IMR-90 (cell line): ENCODE results near the gene FRMD3. TPM values are rescaled to one million over a fixed set of nuclear protein-coding genes. Genes with fewer than 3 reads are reported as not detected.

ENCODE experiments used
- ATAC-seq: fragments of 200-7000 bp; cut with Tn5 transposase; 2 replicates; pipeline ENCODE4 v1.9.1; 2020; ENCODE audit warnings: low read depth, mild to moderate bottlenecking, moderate library complexity
- BruUV-seq: library from RNA; stranded (reverse); fragments of 400-500 nt; replicated peaks from 2 replicates; lab custom pipeline; 2021; lab: Mats Ljungman, UMichigan
- CTCF ChIA-PET: fragments of 300-600 bp; formaldehyde crosslinking; extraction: SDS; loops from one replicate; lab custom pipeline; 2021; ENCODE audit warnings: antibody characterized with exemption; lab: Yijun Ruan, JAX
- POLR2A ChIA-PET: fragments of 300-600 bp; sonication (Branson Sonifier 250); formaldehyde crosslinking; loops from one replicate; lab custom pipeline; 2022; ENCODE audit warnings: antibody characterized with exemption; ENCODE audit not compliant: unreplicated experiment; lab: Charles Lee
- DNase-seq: peaks from one replicate; pipeline ENCODE4 v3.0.0; 2013
- H2AFZ ChIP-seq: replicated peaks from 2 replicates; pipeline ENCODE3; 2013; ENCODE audit warnings: low read length, mild to moderate bottlenecking; ENCODE audit not compliant: poor library complexity
- H2AK5ac ChIP-seq: 2 replicates; pipeline ENCODE4 v1.6.1; 2013; ENCODE audit warnings: low read depth, low read length, inconsistent platforms
- H2AK9ac ChIP-seq: replicated peaks from 2 replicates; pipeline ENCODE3; 2013; ENCODE audit warnings: mild to moderate bottlenecking, low read depth, low read length, moderate library complexity; ENCODE audit not compliant: poor library complexity
- H2BK120ac ChIP-seq: 2 replicates; pipeline ENCODE4 v1.6.1; 2013; ENCODE audit warnings: low read depth, low read length, inconsistent platforms
- H2BK15ac ChIP-seq: 3 replicates; pipeline ENCODE4 v1.6.1; 2013; ENCODE audit warnings: low read depth, low read length, inconsistent platforms
- H2BK20ac ChIP-seq: 2 replicates; pipeline ENCODE4 v1.6.1; 2013; ENCODE audit warnings: low read depth, mild to moderate bottlenecking, inconsistent platforms, low read length, moderate library complexity
- H2BK5ac ChIP-seq: 2 replicates; pipeline ENCODE4 v1.6.1; 2013; ENCODE audit warnings: mild to moderate bottlenecking, low read depth, low read length, inconsistent platforms; ENCODE audit not compliant: poor library complexity, severe bottlenecking
- H3K14ac ChIP-seq: replicated peaks from 2 replicates; pipeline ENCODE4 v1.6.1; 2013; ENCODE audit warnings: low read depth, low read length, inconsistent platforms
- H3K18ac ChIP-seq: 2 replicates; pipeline ENCODE4 v1.6.1; 2013; ENCODE audit warnings: low read depth, low read length, control low read depth
- H3K23ac ChIP-seq: 2 replicates; pipeline ENCODE4 v1.6.1; 2013; ENCODE audit warnings: low read depth, low read length, inconsistent platforms
- H3K27ac ChIP-seq: 2 replicates; pipeline ENCODE4 v1.5.1; 2013; ENCODE audit warnings: mild to moderate bottlenecking, control low read depth, low read length; ENCODE audit not compliant: insufficient read depth
- H3K27me3 ChIP-seq: 2 replicates; pipeline ENCODE4 v1.6.1; 2013; ENCODE audit warnings: low read length; ENCODE audit not compliant: control insufficient read depth, insufficient read depth
- H3K36me3 ChIP-seq: 2 replicates; pipeline ENCODE4 v1.6.1; 2013; ENCODE audit warnings: low read length, mixed read lengths; ENCODE audit not compliant: control insufficient read depth, insufficient read depth
- H3K4ac ChIP-seq: 2 replicates; pipeline ENCODE4 v1.6.1; 2013; ENCODE audit warnings: low read depth, low read length, inconsistent platforms
- H3K4me1 ChIP-seq: 2 replicates; pipeline ENCODE4 v1.6.1; 2013; ENCODE audit warnings: low read length, mixed read lengths; ENCODE audit not compliant: control insufficient read depth, insufficient read depth
- H3K4me2 ChIP-seq: 2 replicates; pipeline ENCODE4 v1.6.1; 2013; ENCODE audit warnings: low read depth, mild to moderate bottlenecking, control low read depth, low read length, moderate library complexity
- H3K4me3 ChIP-seq: 2 replicates; pipeline ENCODE4 v1.5.1; 2013; ENCODE audit warnings: low read depth, mild to moderate bottlenecking, control low read depth, low read length, moderate library complexity; ENCODE audit not compliant: insufficient read depth
- H3K56ac ChIP-seq: 2 replicates; pipeline ENCODE4 v1.6.1; 2013; ENCODE audit warnings: low read length, inconsistent platforms; ENCODE audit not compliant: insufficient read depth; ENCODE audit errors: extremely low read depth
- H3K79me1 ChIP-seq, 2 experiments: 2 replicates each; pipeline ENCODE4 v1.6.1; 2013; ENCODE audit warnings: low read length in 2 of 2, inconsistent platforms in 1 of 2, low read depth in 1 of 2
- H3K9ac ChIP-seq: 2 replicates; pipeline ENCODE4 v1.6.1; 2013; ENCODE audit warnings: low read depth, low read length, control low read depth
- H3K9me1 ChIP-seq: 2 replicates; pipeline ENCODE4 v1.6.1; 2013; ENCODE audit warnings: low read length, inconsistent platforms; ENCODE audit not compliant: insufficient read depth
- H3K9me3 ChIP-seq: 2 replicates; pipeline ENCODE4 v1.6.1; 2013; ENCODE audit warnings: low read length; ENCODE audit not compliant: control insufficient read depth, insufficient read depth
- H4K20me1 ChIP-seq: 2 replicates; pipeline ENCODE4 v1.6.1; 2013; ENCODE audit warnings: low read length, inconsistent platforms; ENCODE audit not compliant: insufficient read depth
- H4K5ac ChIP-seq: 2 replicates; pipeline ENCODE4 v1.6.1; 2013; ENCODE audit warnings: mild to moderate bottlenecking, low read depth, low read length, control low read depth
- H4K8ac ChIP-seq, 2 experiments: 2 replicates each; pipeline ENCODE4 v1.6.1; 2013; ENCODE audit warnings: low read depth in 2 of 2, low read length in 2 of 2, control low read depth in 1 of 2, inconsistent platforms in 1 of 2
- H4K91ac ChIP-seq: 2 replicates; pipeline ENCODE4 v1.6.1; 2013; ENCODE audit warnings: low read depth, low read length, inconsistent platforms; ENCODE audit not compliant: insufficient read depth
- BHLHE40 ChIP-seq: fragments of 150-350 bp; IDR thresholded peaks from 2 replicates; pipeline ENCODE4 v1.6.1; 2016; ENCODE audit warnings: mild to moderate bottlenecking, low read depth, low read length
- CEBPB ChIP-seq: IDR thresholded peaks from 2 replicates; pipeline ENCODE4 v1.6.1; 2012; ENCODE audit warnings: low read depth, low read length, improper control_type of control experiment
- CHD1 ChIP-seq: IDR thresholded peaks from 2 replicates; pipeline ENCODE4 v1.6.1; 2012; ENCODE audit warnings: low read depth, low read length, improper control_type of control experiment
- ELK1 ChIP-seq: fragments of 150-350 bp; IDR thresholded peaks from 2 replicates; pipeline ENCODE4 v1.6.1; 2016; ENCODE audit warnings: low read depth, mild to moderate bottlenecking, low read length, moderate library complexity, borderline replicate concordance
- FOS ChIP-seq: fragments of 150-350 bp; IDR thresholded peaks from 2 replicates; pipeline ENCODE4 v1.6.1; 2016; ENCODE audit warnings: low read depth, low read length
- MAFK ChIP-seq: IDR thresholded peaks from 2 replicates; pipeline ENCODE4 v1.6.1; 2012; ENCODE audit warnings: low read depth, low read length, improper control_type of control experiment
- MAZ ChIP-seq: IDR thresholded peaks from 2 replicates; pipeline ENCODE4 v1.6.1; 2012; ENCODE audit warnings: low read depth, mild to moderate bottlenecking, low read length, improper control_type of control experiment, moderate library complexity, borderline replicate concordance
- MXI1 ChIP-seq: IDR thresholded peaks from 2 replicates; pipeline ENCODE4 v1.6.1; 2012; ENCODE audit warnings: low read depth, mild to moderate bottlenecking, low read length, moderate library complexity, borderline replicate concordance
- NFE2L2 ChIP-seq: fragments of 150-350 bp; IDR thresholded peaks from 2 replicates; pipeline ENCODE4 v1.6.1; 2016; ENCODE audit warnings: low read depth, mild to moderate bottlenecking, low read length
- POLR2A ChIP-seq: IDR thresholded peaks from 2 replicates; pipeline ENCODE4 v1.6.1; 2012; ENCODE audit warnings: mild to moderate bottlenecking, low read depth, low read length
- RAD21 ChIP-seq: IDR thresholded peaks from 2 replicates; pipeline ENCODE4 v1.6.1; 2012; ENCODE audit warnings: low read length, improper control_type of control experiment
- RCOR1 ChIP-seq: IDR thresholded peaks from 2 replicates; pipeline ENCODE4 v1.6.1; 2012; ENCODE audit warnings: mild to moderate bottlenecking, low read length, improper control_type of control experiment; ENCODE audit not compliant: insufficient replicate concordance
- RFX5 ChIP-seq: IDR thresholded peaks from 2 replicates; pipeline ENCODE4 v1.8.0; 2012; ENCODE audit warnings: low read depth, mild to moderate bottlenecking, low read length, moderate library complexity
- SMC3 ChIP-seq: fragments of 150-350 bp; IDR thresholded peaks from 2 replicates; pipeline ENCODE4 v1.6.1; 2016; ENCODE audit warnings: low read depth, mild to moderate bottlenecking, antibody characterized with exemption, low read length, moderate library complexity
- USF2 ChIP-seq: fragments of 150-350 bp; IDR thresholded peaks from 2 replicates; pipeline ENCODE4 v1.6.1; 2017; ENCODE audit warnings: mild to moderate bottlenecking, antibody characterized with exemption, low read length, low read depth
- dilution Hi-C: fragments of 300-500 bp; cut with HindIII; formaldehyde crosslinking; loops from one replicate; pipeline ENCODE4 v1.14.3; 2018; ENCODE audit warnings: low sequenced_read_pairs; ENCODE audit not compliant: unreplicated experiment
- in situ Hi-C: fragments of 300-500 bp; cut with MboI; formaldehyde crosslinking; loops from 3 replicates; pipeline ENCODE4 v1.14.3; 2019; ENCODE audit warnings: low sequenced_read_pairs, inconsistent platforms, mixed read lengths
- intact Hi-C: fragments of 100-400 bp; cut with micrococcal nuclease; formaldehyde crosslinking; loops from 2 replicates; pipeline ENCODE4 v1.10.0; 2022
- polyA plus RNA-seq, 3 experiments: library from polyadenylated mRNA; depleted of rRNA; stranded (reverse); fragments of >200 nt; gene quantifications; 2 replicates each; pipeline ENCODE4 v1.2.3, GENCODE V29; 2012; ENCODE audit warnings: low replicate concordance in 1 of 3
- total RNA-seq: library from RNA; depleted of rRNA; stranded (reverse); fragments of >200 nt; gene quantifications from 2 replicates; pipeline ENCODE4 v1.2.3, GENCODE V29; 2012
- TF ChIP-seq, protein P1 (sequence below): conservative IDR thresholded peaks from 2 replicates; pipeline ENCODE4 v1.5.1; 2012; ENCODE audit warnings: mild to moderate bottlenecking, low read depth, low read length, improper control_type of control experiment

Gene FRMD3
- total and polyA plus RNA-seq, 2 of the 4 experiments (the other 2 are of a cell fraction) = 0.02 to 0.18 TPM

- H2BK120ac ChIP-seq = no peak overlapping the region
- no peak overlapping the region for H4K91ac ChIP-seq
- H3K4me2 ChIP-seq = no peak overlapping the region
- no peaks in the 10 kb centered on the region for H3K36me3 ChIP-seq
- ATAC-seq (no peak), DNase-seq (no peak)
- no peaks in the 10 kb centered on the region for H3K79me1 ChIP-seq
- H2AFZ ChIP-seq = no peak overlapping the region
- H3K14ac ChIP-seq = no peak overlapping the region
- H2BK15ac ChIP-seq = no peak overlapping the region
- no peak overlapping the region for H3K23ac ChIP-seq
- no peak overlapping the region for H2AK5ac ChIP-seq
- H4K8ac ChIP-seq = no peak overlapping the region
- intact Hi-C loops (no loop called here), in situ Hi-C loops (no loop called here), dilution Hi-C loops (no loop called here)
- no peak overlapping the region for H2BK20ac ChIP-seq
- peaks cover 2% of the 10 kb centered on the region; the same call in 1 of the 2 replicates for H3K9me3 ChIP-seq
- H3K27ac ChIP-seq = no peak overlapping the region
- ChIA-PET CTCF (no interaction called here), POLR2A (no interaction called here)
- H2AK9ac ChIP-seq = no peak overlapping the region
- H2BK5ac ChIP-seq = no peak overlapping the region
- no peak overlapping the region for H3K18ac ChIP-seq
- no peak overlapping the region for H3K4me3 ChIP-seq
- H4K20me1 ChIP-seq = no peaks in the 10 kb centered on the region
- H3K56ac ChIP-seq = no peak overlapping the region
- no TSS peak for BruUV-seq
- H3K27me3 ChIP-seq = no peaks in the 10 kb centered on the region
- no peak overlapping the region for H4K5ac ChIP-seq
- no peaks in the 10 kb centered on the region for H3K4me1 ChIP-seq
- H3K9ac ChIP-seq = no peak overlapping the region
- H3K4ac ChIP-seq = no peak overlapping the region
- no peaks in the 10 kb centered on the region for H3K9me1 ChIP-seq
- TF ChIP-seq RAD21 (no peak), SMC3 (no peak), MAZ (no peak), CHD1 (no peak), POLR2A (no peak), RFX5 (no peak), MXI1 (no peak), ELK1 (no peak), BHLHE40 (no peak), CEBPB (no peak), RCOR1 (no peak), MAFK (no peak), NFE2L2 (no peak), USF2 (no peak), FOS (no peak)
- TF ChIP-seq, protein P1, sequence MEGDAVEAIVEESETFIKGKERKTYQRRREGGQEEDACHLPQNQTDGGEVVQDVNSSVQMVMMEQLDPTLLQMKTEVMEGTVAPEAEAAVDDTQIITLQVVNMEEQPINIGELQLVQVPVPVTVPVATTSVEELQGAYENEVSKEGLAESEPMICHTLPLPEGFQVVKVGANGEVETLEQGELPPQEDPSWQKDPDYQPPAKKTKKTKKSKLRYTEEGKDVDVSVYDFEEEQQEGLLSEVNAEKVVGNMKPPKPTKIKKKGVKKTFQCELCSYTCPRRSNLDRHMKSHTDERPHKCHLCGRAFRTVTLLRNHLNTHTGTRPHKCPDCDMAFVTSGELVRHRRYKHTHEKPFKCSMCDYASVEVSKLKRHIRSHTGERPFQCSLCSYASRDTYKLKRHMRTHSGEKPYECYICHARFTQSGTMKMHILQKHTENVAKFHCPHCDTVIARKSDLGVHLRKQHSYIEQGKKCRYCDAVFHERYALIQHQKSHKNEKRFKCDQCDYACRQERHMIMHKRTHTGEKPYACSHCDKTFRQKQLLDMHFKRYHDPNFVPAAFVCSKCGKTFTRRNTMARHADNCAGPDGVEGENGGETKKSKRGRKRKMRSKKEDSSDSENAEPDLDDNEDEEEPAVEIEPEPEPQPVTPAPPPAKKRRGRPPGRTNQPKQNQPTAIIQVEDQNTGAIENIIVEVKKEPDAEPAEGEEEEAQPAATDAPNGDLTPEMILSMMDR = no peak
These were observed 298.5 kb downstream of the FRMD3 start for GRCh38 chr9:83239747-83240146.
